Measurements from ENCODE around the gene MT1G.

MT1G gene

GRCh38 chr16:56641166-56641565, 26.7 kb downstream of the MT1G start:
- TF ChIP-seq GABPA (IDR thresholded peaks at IDR 0.05; ENCODE audit: low read depth) (no peak), POLR2AphosphoS5 (IDR thresholded peaks at IDR 0.05; ENCODE audit: low read depth) (no peak), CTCF (IDR thresholded peaks at IDR 0.05; ENCODE audit: insufficient read depth, low read length) (no peak), REST (IDR thresholded peaks at IDR 0.05; ENCODE audit: insufficient replicate concordance, low read depth) (no peak), SPI1 (IDR thresholded peaks at IDR 0.05; ENCODE audit: borderline replicate concordance, low read depth) (no peak)
- Histone ChIP-seq H3K27me3 (ENCODE audit: insufficient read depth, poor library complexity, severe bottlenecking) (peaks cover 73% of the 10 kb centered on the region), H3K4me3 (replicated peaks; ENCODE audit: insufficient read depth, low read length) (no peak overlapping the region), H3K27ac (replicated peaks) (no peak overlapping the region)
- DNase-seq (ENCODE audit: low read depth in 1 of 2, low spot score in 1 of 2), result no peak

- H3K27me3 ChIP-seq (ENCODE audit: insufficient read depth, poor library complexity, severe bottlenecking), result peaks cover 73% of the 10 kb centered on the region
Observed at GRCh38 chr16:56640076-56640475, 27.8 kb downstream of the MT1G start.

GRCh38 chr16:56639045-56639444, 28.8 kb downstream of the MT1G start:
- TF ChIP-seq GABPA (IDR thresholded peaks at IDR 0.05; ENCODE audit: low read depth) (no peak), SPI1 (IDR thresholded peaks at IDR 0.05; ENCODE audit: borderline replicate concordance, low read depth) (no peak), REST (IDR thresholded peaks at IDR 0.05; ENCODE audit: insufficient replicate concordance, low read depth) (no peak), CTCF (IDR thresholded peaks at IDR 0.05; ENCODE audit: insufficient read depth, low read length) (no peak), POLR2AphosphoS5 (IDR thresholded peaks at IDR 0.05; ENCODE audit: low read depth) (no peak)
- Histone ChIP-seq H3K4me3 (replicated peaks; ENCODE audit: insufficient read depth, low read length) (no peak overlapping the region), H3K27me3 (ENCODE audit: insufficient read depth, poor library complexity, severe bottlenecking) (peaks cover 73% of the 10 kb centered on the region), H3K27ac (replicated peaks) (no peak overlapping the region)
- no peak for DNase-seq (ENCODE audit: low read depth in 1 of 2, low spot score in 1 of 2)

More at GRCh38 chr16:56640076-56640475, 27.8 kb downstream of the MT1G start:
- no peak overlapping the region for H3K4me3 ChIP-seq (replicated peaks; ENCODE audit: insufficient read depth, low read length)
- no peak overlapping the region for H3K27ac ChIP-seq (replicated peaks)
- no peak for DNase-seq (ENCODE audit: low read depth in 1 of 2, low spot score in 1 of 2)
- TF ChIP-seq CTCF (IDR thresholded peaks at IDR 0.05; ENCODE audit: insufficient read depth, low read length) (no peak), GABPA (IDR thresholded peaks at IDR 0.05; ENCODE audit: low read depth) (no peak), REST (IDR thresholded peaks at IDR 0.05; ENCODE audit: insufficient replicate concordance, low read depth) (no peak), POLR2AphosphoS5 (IDR thresholded peaks at IDR 0.05; ENCODE audit: low read depth) (no peak), SPI1 (IDR thresholded peaks at IDR 0.05; ENCODE audit: borderline replicate concordance, low read depth) (no peak)

All from HL-60 (cell line).